Parathyroid adenoma (tissue), 2 donors: ENCODE data around the gene PPME1.

ENCODE experiments used
- H2AFZ ChIP-seq: fragments of 300-600 bp; sonication (generic); one replicate; pipeline ENCODE4 v1.7.0; 2017; ENCODE audit warnings: antibody characterized with exemption, mild to moderate bottlenecking
- H3K27ac ChIP-seq: fragments of 300-600 bp; sonication (generic); one replicate; pipeline ENCODE4 v1.7.0; 2017
- H3K27me3 ChIP-seq: fragments of 300-600 bp; sonication (generic); one replicate; pipeline ENCODE4 v1.7.0; 2017; ENCODE audit warnings: low read length; ENCODE audit not compliant: control insufficient read depth, insufficient read depth
- H3K36me3 ChIP-seq: fragments of 300-600 bp; sonication (generic); one replicate; pipeline ENCODE4 v1.7.0; 2017; ENCODE audit warnings: low read length; ENCODE audit not compliant: control insufficient read depth, insufficient read depth
- H3K4me1 ChIP-seq: fragments of 300-600 bp; sonication (generic); one replicate; pipeline ENCODE4 v1.7.0; 2017; ENCODE audit warnings: control low read depth
- H3K4me2 ChIP-seq: fragments of 300-600 bp; sonication (generic); one replicate; pipeline ENCODE4 v1.7.0; 2017; ENCODE audit warnings: low read length
- H3K4me3 ChIP-seq: fragments of 300-600 bp; sonication (generic); one replicate; pipeline ENCODE4 v1.7.0; 2017; ENCODE audit warnings: low read depth, low read length
- H3K79me2 ChIP-seq: fragments of 300-600 bp; sonication (generic); one replicate; pipeline ENCODE4 v1.7.0; 2017; ENCODE audit warnings: control low read depth
- H3K9ac ChIP-seq: fragments of 300-600 bp; sonication (generic); one replicate; pipeline ENCODE4 v1.7.0; 2017; ENCODE audit warnings: mild to moderate bottlenecking
- H3K9me3 ChIP-seq: fragments of 300-600 bp; sonication (generic); one replicate; pipeline ENCODE4 v1.7.0; 2017; ENCODE audit warnings: low read length; ENCODE audit not compliant: control insufficient read depth
- TF ChIP-seq, protein P1 (sequence below): fragments of 300-600 bp; sonication (generic); IDR thresholded peaks from one replicate; pipeline ENCODE4 v1.7.0; 2017; ENCODE audit warnings: antibody characterized with exemption, mild to moderate bottlenecking
- donor health status: primary hyperparathyroidism.

PPME1 gene

DNA sequence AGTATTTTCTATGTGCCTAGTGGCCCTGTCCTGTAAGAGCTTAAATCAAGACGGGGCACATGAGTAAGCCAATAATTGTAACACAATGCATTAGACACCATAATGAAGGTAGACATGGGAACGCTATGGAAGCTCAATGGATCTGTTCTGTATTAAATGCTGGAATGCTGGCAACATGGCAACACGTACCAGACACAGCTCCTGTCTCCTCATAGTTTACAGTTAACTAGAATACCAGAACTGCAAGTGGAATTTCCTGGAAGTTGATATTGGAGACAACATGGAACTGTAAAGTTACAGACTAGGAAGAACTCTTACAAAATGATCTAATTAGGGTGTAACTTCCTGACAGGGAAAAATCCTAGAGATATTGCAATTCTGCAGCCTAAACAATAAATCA lies 127.9 kb downstream of the PPME1 start:
- Histone ChIP-seq H3K4me2 (no peak overlapping the region), H3K79me2 (no peaks in the 10 kb centered on the region), H3K9me3 (no peaks in the 10 kb centered on the region), H3K4me3 (no peak overlapping the region), H3K9ac (no peak overlapping the region), H3K36me3 (no peaks in the 10 kb centered on the region), H3K4me1 (no peaks in the 10 kb centered on the region), H3K27me3 (no peaks in the 10 kb centered on the region), H2AFZ (no peak overlapping the region), H3K27ac (no peak overlapping the region)
- TF ChIP-seq, protein P1, sequence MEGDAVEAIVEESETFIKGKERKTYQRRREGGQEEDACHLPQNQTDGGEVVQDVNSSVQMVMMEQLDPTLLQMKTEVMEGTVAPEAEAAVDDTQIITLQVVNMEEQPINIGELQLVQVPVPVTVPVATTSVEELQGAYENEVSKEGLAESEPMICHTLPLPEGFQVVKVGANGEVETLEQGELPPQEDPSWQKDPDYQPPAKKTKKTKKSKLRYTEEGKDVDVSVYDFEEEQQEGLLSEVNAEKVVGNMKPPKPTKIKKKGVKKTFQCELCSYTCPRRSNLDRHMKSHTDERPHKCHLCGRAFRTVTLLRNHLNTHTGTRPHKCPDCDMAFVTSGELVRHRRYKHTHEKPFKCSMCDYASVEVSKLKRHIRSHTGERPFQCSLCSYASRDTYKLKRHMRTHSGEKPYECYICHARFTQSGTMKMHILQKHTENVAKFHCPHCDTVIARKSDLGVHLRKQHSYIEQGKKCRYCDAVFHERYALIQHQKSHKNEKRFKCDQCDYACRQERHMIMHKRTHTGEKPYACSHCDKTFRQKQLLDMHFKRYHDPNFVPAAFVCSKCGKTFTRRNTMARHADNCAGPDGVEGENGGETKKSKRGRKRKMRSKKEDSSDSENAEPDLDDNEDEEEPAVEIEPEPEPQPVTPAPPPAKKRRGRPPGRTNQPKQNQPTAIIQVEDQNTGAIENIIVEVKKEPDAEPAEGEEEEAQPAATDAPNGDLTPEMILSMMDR: no peak
